ENCODE results near the gene CNTNAP5.

- TF ChIP-seq CTCF (IDR thresholded peaks at IDR 0.05) (no peak), POLR2AphosphoS5 (IDR thresholded peaks at IDR 0.05) (no peak), POLR2A (IDR thresholded peaks at IDR 0.05) (no peak)
Measured at GRCh38 chr2:124887466-124887865, 862.4 kb downstream of the CNTNAP5 start.
